ENCODE data around the gene SPC25.

Gene SPC25

GRCh38 chr2:168915441-168916330 lies 25.5 kb upstream of the SPC25 start:
- H3K9me3 Mint-ChIP-seq = no peaks in the 10 kb centered on the region
- H3K4me1 Mint-ChIP-seq = no peaks in the 10 kb centered on the region
- DNase-seq (ENCODE audit: low spot score in 2 of 2) = no peak
- no peak overlapping the region for H3K27ac Mint-ChIP-seq
- ATAC-seq (ENCODE audit: low read depth) = no peak
- no peak overlapping the region for H3K4me3 Mint-ChIP-seq
- H3K36me3 Mint-ChIP-seq = no peaks in the 10 kb centered on the region
- H3K27me3 Mint-ChIP-seq = peaks cover 5% of the 10 kb centered on the region

- no peak for DNase-seq (ENCODE audit: low spot score in 2 of 2)
- Mint-ChIP-seq H3K4me3 (no peak overlapping the region), H3K4me1 (no peaks in the 10 kb centered on the region), H3K27ac (no peak overlapping the region), H3K9me3 (no peaks in the 10 kb centered on the region), H3K36me3 (no peaks in the 10 kb centered on the region), H3K27me3 (peaks cover 3% of the 10 kb centered on the region)
- ATAC-seq (ENCODE audit: low read depth) = no peak
Observed at GRCh38 chr2:168913495-168913894, 23.3 kb upstream of the SPC25 start.

DNA sequence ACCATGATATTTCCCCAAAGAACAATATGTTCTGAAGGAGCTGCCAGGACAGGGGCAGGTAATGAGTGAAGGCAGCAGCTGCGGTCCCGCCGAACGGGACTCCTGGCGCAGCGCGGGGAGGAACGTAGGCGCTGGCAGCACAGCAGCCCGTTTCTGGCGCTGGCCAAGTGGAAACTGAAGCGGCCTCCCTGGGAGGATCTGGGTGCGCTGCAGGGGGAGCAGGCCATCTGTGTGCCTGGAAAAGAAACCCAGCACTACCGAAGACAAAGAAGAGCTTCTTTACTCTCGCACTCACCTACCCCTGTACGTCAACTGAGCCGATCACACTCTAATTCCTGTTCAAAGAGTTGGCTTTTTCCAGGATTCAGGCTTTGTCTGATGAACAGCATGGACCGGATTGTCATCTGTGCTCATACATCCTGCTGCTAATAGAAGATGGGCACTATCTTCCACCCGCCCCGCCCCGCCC lies 22.7 kb upstream of the SPC25 start:
- ATAC-seq (ENCODE audit: low read depth) = no peak
- no peak for DNase-seq (ENCODE audit: low spot score in 2 of 2)
- no peak overlapping the region for H3K4me3 Mint-ChIP-seq

GRCh38 chr2:168912466-168912865 lies 22.2 kb upstream of the SPC25 start:
- ATAC-seq (ENCODE audit: low read depth) (no peak), DNase-seq (ENCODE audit: low spot score in 2 of 2) (no peak)
- no peak overlapping the region for H3K4me3 Mint-ChIP-seq
- H3K4me1 Mint-ChIP-seq = no peaks in the 10 kb centered on the region
- H3K36me3 Mint-ChIP-seq = no peaks in the 10 kb centered on the region
- H3K9me3 Mint-ChIP-seq = no peaks in the 10 kb centered on the region
- no peak overlapping the region for H3K27ac Mint-ChIP-seq
- H3K27me3 Mint-ChIP-seq = peaks cover 7% of the 10 kb centered on the region

More for the DNA sequence above, 22.7 kb upstream of the SPC25 start:
- H3K27me3 Mint-ChIP-seq = peaks cover 3% of the 10 kb centered on the region
- H3K27ac Mint-ChIP-seq = no peak overlapping the region
- H3K4me1 Mint-ChIP-seq = no peaks in the 10 kb centered on the region
- no peaks in the 10 kb centered on the region for H3K9me3 Mint-ChIP-seq
- no peaks in the 10 kb centered on the region for H3K36me3 Mint-ChIP-seq

GRCh38 chr2:168910330-168910729 lies 20.1 kb upstream of the SPC25 start:
- ATAC-seq (ENCODE audit: low read depth) = no peak
- Mint-ChIP-seq H3K9me3 (no peaks in the 10 kb centered on the region), H3K4me1 (no peaks in the 10 kb centered on the region), H3K36me3 (no peaks in the 10 kb centered on the region), H3K4me3 (no peak overlapping the region), H3K27ac (no peak overlapping the region), H3K27me3 (peaks cover 9% of the 10 kb centered on the region)
- no peak for DNase-seq (ENCODE audit: low spot score in 2 of 2)

DNA sequence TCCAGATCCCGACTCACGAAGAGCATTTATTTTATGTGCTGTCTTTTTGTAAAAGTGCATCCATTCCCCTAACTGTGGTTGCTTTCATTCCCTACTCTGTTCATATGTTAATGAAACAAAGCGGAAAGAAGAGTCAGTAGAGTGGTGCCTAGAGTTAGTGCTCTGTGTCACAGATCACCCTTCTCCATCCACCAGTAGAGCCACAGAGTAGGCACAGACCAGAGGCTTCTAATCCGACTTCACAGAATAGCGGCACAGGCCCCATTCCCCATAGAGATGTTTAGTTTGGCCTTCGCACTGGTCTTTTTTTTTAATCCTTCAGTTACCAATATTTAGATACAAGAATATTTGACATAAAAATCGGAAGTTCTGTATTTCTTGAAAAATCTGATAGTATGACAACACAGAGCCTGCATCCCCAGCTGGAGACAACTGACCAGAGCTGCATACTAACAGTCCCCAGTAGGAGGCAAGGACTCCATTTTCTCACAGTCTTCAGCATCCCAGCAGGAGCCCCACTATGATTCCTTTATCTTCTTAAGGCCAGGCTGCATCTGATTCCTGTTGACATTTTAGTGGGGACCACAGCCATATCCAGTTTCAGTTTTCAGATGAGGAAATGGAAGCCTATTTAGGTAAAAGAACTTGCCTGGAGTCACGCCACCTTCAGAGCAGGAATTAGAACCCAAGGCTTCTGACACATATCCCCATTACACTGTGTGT lies 17.9 kb upstream of the SPC25 start:
- H3K27ac Mint-ChIP-seq = peak overlapping the region; percentile 60

DNA sequence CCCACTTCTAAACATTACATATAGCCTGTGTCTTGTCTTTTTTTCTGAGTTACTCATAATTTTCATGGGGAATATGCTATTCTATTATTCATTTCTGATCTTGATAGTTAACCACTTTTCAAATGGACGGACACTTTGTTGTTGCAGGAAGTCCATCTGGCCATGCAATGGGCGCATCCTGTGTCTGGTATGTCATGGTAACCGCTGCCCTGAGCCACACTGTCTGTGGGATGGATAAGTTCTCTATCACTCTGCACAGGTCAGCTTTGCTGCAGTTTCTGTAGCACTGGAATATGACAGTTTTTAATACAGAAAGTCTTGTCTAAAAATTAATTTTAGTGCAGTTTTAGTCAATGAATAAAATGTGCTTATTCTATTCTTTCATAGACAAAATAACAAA lies 14.1 kb upstream of the SPC25 start:
- Mint-ChIP-seq H3K27ac (no peak overlapping the region), H3K4me1 (no peaks in the 10 kb centered on the region), H3K27me3 (peaks cover 6% of the 10 kb centered on the region), H3K4me3 (no peak overlapping the region), H3K36me3 (no peaks in the 10 kb centered on the region), H3K9me3 (no peaks in the 10 kb centered on the region)
- no peak for ATAC-seq (ENCODE audit: low read depth)
- no peak for DNase-seq (ENCODE audit: low spot score in 2 of 2)

More for the DNA sequence above, 17.9 kb upstream of the SPC25 start:
- Mint-ChIP-seq H3K9me3 (no peaks in the 10 kb centered on the region), H3K36me3 (no peaks in the 10 kb centered on the region), H3K4me3 (no peak overlapping the region), H3K27me3 (peaks cover 6% of the 10 kb centered on the region), H3K4me1 (no peaks in the 10 kb centered on the region)
- DNase-seq (ENCODE audit: low spot score in 2 of 2) (no peak), ATAC-seq (ENCODE audit: low read depth) (no peak)

DNA sequence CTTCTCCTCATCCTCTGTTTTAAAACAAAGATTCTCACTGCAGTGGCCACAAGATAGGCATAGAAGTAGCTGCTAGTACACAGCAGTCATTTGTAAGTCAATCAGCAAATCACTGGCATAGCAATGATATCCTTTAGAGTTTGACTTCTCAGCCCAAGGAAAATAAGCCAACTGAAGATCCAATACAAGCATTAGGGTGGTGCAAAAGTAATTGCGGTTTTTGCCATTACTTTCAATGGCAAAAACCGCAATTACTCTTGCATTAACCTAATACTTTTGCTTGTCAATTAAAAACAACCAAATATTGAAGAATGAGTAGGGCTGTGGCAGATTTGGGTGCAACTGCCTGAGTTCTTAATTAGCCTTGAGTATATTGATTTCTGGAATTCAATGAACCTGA lies 13.7 kb upstream of the SPC25 start:
- ATAC-seq (ENCODE audit: low read depth) (no peak), DNase-seq (ENCODE audit: low spot score in 2 of 2) (no peak)
- Mint-ChIP-seq H3K4me3 (no peak overlapping the region), H3K27me3 (peaks cover 6% of the 10 kb centered on the region), H3K27ac (no peak overlapping the region), H3K9me3 (no peaks in the 10 kb centered on the region), H3K36me3 (no peaks in the 10 kb centered on the region), H3K4me1 (no peaks in the 10 kb centered on the region)

DNA sequence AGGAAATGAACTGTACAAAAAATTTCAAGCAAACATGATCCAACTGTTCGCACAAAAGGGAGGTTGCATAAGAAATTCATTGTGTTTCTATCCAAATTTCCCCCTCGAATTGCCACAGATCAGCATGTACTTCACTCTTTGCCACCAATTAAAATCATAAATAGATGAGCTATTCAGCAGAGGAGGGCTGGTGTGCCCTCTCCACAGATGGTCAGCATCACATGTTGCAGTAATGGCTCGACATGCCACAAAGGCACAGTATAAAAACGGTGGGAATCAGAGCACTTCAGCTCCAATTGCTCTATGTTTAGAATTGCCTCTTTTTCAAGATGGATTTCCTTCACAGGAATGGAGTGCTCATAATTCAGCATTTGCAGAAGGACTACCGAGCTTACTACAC lies 10.8 kb upstream of the SPC25 start, which contains the start of gene G6PC2:
Gene G6PC2 (plus strand): TSS at position 289 of the 400 bp plus-strand sequence. CDS start 41 bp downstream, at position 330.
- Mint-ChIP-seq H3K27ac (no peak within 1 kb of the TSS), H3K4me1 (no peaks in the 10 kb centered on the region), H3K9me3 (no peaks in the 10 kb centered on the region), H3K27me3 (peaks cover 1% of the 10 kb centered on the region), H3K4me3 (no peak within 1 kb of the TSS), H3K36me3 (no peaks in the 10 kb centered on the region)
- no peak for ATAC-seq (ENCODE audit: low read depth)
- DNase-seq (ENCODE audit: low spot score in 2 of 2) = no peak

DNA sequence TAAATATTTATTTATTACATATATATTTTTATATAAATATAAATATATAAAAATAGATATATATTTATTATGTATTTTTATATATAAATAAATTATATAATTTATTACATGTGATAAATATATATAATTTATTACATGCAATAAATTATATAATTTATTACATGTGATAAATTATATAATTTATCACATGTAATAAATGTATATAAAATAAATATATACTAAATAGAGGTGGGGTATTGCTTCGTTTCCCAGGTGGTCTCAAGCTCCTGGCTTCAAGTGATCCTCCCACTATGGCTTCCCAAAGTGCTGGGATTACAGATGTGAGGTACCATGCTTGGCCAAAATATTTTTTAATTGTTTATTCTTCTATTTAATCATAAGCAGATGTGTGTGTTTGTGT lies 7.2 kb upstream of the SPC25 start:
- Mint-ChIP-seq H3K27me3 (no peaks in the 10 kb centered on the region), H3K4me3 (no peak overlapping the region), H3K4me1 (no peaks in the 10 kb centered on the region), H3K9me3 (no peaks in the 10 kb centered on the region), H3K27ac (no peak overlapping the region), H3K36me3 (no peaks in the 10 kb centered on the region)
- DNase-seq (ENCODE audit: low spot score in 2 of 2) (no peak), ATAC-seq (ENCODE audit: low read depth) (no peak)

GRCh38 chr2:168896783-168897182 lies 6.6 kb upstream of the SPC25 start:
- Mint-ChIP-seq H3K27ac (no peak overlapping the region), H3K4me1 (no peaks in the 10 kb centered on the region), H3K27me3 (no peaks in the 10 kb centered on the region), H3K9me3 (no peaks in the 10 kb centered on the region), H3K4me3 (no peak overlapping the region), H3K36me3 (no peaks in the 10 kb centered on the region)
- ATAC-seq (ENCODE audit: low read depth) (no peak), DNase-seq (ENCODE audit: low spot score in 2 of 2) (no peak)

DNA sequence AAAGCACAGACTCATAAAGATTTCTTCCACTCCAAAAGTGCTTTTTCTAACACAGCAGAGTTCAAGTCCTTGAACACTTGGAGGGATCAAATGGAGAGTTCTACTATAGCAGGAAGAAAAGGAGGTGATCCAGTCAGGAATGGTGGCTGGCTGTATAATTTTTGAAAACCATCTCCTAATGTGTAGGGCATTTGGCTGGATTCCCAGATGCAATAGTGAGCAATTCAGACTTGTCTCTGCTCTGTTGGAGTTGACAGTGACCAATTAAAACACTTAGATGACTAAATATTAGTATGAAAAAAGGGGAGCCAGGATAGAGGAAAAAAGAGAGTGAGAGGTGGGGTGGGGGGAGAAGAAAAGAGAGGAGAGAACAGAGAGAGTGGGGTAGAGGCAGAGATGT lies 5.5 kb upstream of the SPC25 start:
- H3K36me3 Mint-ChIP-seq = no peaks in the 10 kb centered on the region
- H3K27ac Mint-ChIP-seq = no peak overlapping the region
- DNase-seq (ENCODE audit: low spot score in 2 of 2) (no peak), ATAC-seq (ENCODE audit: low read depth) (no peak)
- no peaks in the 10 kb centered on the region for H3K9me3 Mint-ChIP-seq
- no peaks in the 10 kb centered on the region for H3K4me1 Mint-ChIP-seq
- H3K27me3 Mint-ChIP-seq = no peaks in the 10 kb centered on the region
- no peak overlapping the region for H3K4me3 Mint-ChIP-seq

DNA sequence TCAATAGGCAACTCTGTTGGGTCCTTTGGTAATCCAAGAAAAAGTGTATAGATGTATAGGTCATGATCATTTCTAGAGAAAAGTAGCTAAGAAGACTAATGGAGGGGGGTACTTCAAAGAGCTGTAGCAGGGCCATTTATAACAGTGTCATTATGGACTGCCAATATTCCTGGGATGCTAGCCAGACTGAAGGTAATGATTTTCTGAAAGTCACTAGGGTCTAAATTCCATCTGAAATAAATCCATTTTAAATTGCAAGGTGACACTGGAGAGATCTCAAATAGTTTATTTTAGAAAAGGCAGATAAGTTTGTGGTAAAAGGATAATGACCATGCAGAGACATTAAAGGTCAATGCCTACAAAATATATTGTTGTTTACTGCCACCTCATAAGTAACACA lies 4.5 kb upstream of the SPC25 start:
- Mint-ChIP-seq H3K27ac (no peak overlapping the region), H3K9me3 (no peaks in the 10 kb centered on the region), H3K36me3 (no peaks in the 10 kb centered on the region), H3K4me1 (peaks cover 3% of the 10 kb centered on the region), H3K4me3 (no peak overlapping the region), H3K27me3 (peaks cover 2% of the 10 kb centered on the region)
- no peak for DNase-seq (ENCODE audit: low spot score in 2 of 2)
- no peak for ATAC-seq (ENCODE audit: low read depth)

- peaks cover 3% of the 10 kb centered on the region for H3K4me1 Mint-ChIP-seq
- ATAC-seq (ENCODE audit: low read depth) (no peak), DNase-seq (ENCODE audit: low spot score in 2 of 2) (no peak)
- no peaks in the 10 kb centered on the region for H3K9me3 Mint-ChIP-seq
- no peaks in the 10 kb centered on the region for H3K36me3 Mint-ChIP-seq
- H3K27ac Mint-ChIP-seq = no peak overlapping the region
- no peak overlapping the region for H3K4me3 Mint-ChIP-seq
- H3K27me3 Mint-ChIP-seq = peaks cover 2% of the 10 kb centered on the region
Observed at GRCh38 chr2:168894101-168894500, 3.9 kb upstream of the SPC25 start.

Data from memory B cell (primary cell).